Mesothelial cell of epicardium (in vitro differentiated cells): Measurements from ENCODE around the gene DEGS1. TPM values are rescaled to one million over a fixed set of nuclear protein-coding genes. Genes with fewer than 3 reads are reported as not detected.

ENCODE experiments used
- DNase-seq, 2 experiments: peaks; one replicate each; pipeline ENCODE4 v3.0.0; 2021; ENCODE audit warnings: low spot score in 2 of 2; ENCODE audit not compliant: unreplicated experiment in 2 of 2
- H3K27ac Mint-ChIP-seq: 2 replicates; pipeline ENCODE4 v1.8.0; 2021; ENCODE audit warnings: mixed read lengths
- H3K27me3 Mint-ChIP-seq: 2 replicates; pipeline ENCODE4 v1.8.0; 2021; ENCODE audit warnings: low read depth, mixed read lengths
- H3K36me3 Mint-ChIP-seq: 2 replicates; pipeline ENCODE4 v1.8.0; 2021; ENCODE audit warnings: mixed read lengths
- H3K4me1 Mint-ChIP-seq: 2 replicates; pipeline ENCODE4 v1.8.0; 2021; ENCODE audit warnings: mixed read lengths
- H3K4me3 Mint-ChIP-seq: 2 replicates; pipeline ENCODE4 v1.8.0; 2021; ENCODE audit warnings: mild to moderate bottlenecking, moderate library complexity, mixed read lengths
- H3K9me3 Mint-ChIP-seq: 2 replicates; pipeline ENCODE4 v1.8.0; 2021; ENCODE audit warnings: mixed read lengths
- CTCF ChIP-seq: fragments of 200-600 bp; sonication (generic); IDR thresholded peaks from one replicate; pipeline ENCODE4 v1.5.0; 2021; ENCODE audit warnings: antibody characterized with exemption; ENCODE audit not compliant: unreplicated experiment
- total RNA-seq: library from RNA; stranded (reverse); gene quantifications from 3 replicates; pipeline ENCODE4 v1.2.1, GENCODE V29; 2021

Gene DEGS1
- 53.9 to 55.6 TPM (median 55.4 TPM) in 3 replicates for total RNA-seq

GRCh38 chr1:224182866-224183590, at the start of gene DEGS1:
TSS of gene DEGS1 (plus strand) at chr1:224183240. CDS start at chr1:224183337, 97 bp downstream.
- H3K4me3 Mint-ChIP-seq, result peak within 1 kb of the TSS; percentile 83
- H3K27me3 Mint-ChIP-seq, result no peaks in the 10 kb centered on the region
- no peaks in the 10 kb centered on the region for H3K9me3 Mint-ChIP-seq
- H3K27ac Mint-ChIP-seq, result peak within 1 kb of the TSS; percentile 95
- TF ChIP-seq CTCF, result no peak
- peaks cover 34% of the 10 kb centered on the region for H3K4me1 Mint-ChIP-seq
- H3K36me3 Mint-ChIP-seq, result peaks cover 5% of the 10 kb centered on the region
- peak; percentile 65 to 83 for DNase-seq

GRCh38 chr1:224133741-224134299, 49.2 kb upstream of the DEGS1 start:
- Mint-ChIP-seq H3K4me3 (no peak overlapping the region), H3K27me3 (no peaks in the 10 kb centered on the region), H3K4me1 (no peaks in the 10 kb centered on the region), H3K27ac (no peak overlapping the region), H3K36me3 (peaks cover 42% of the 10 kb centered on the region), H3K9me3 (peaks cover 15% of the 10 kb centered on the region)
- no peak for TF ChIP-seq CTCF
- no peak for DNase-seq

- Mint-ChIP-seq H3K27me3 (no peaks in the 10 kb centered on the region), H3K27ac (no peak overlapping the region), H3K36me3 (peaks cover 25% of the 10 kb centered on the region), H3K4me1 (no peaks in the 10 kb centered on the region), H3K4me3 (no peak overlapping the region), H3K9me3 (no peaks in the 10 kb centered on the region)
- DNase-seq, result no peak
- no peak for TF ChIP-seq CTCF
Measured at GRCh38 chr1:224137518-224137917, 45.5 kb upstream of the DEGS1 start.

GRCh38 chr1:224138198-224138597, 44.8 kb upstream of the DEGS1 start:
- peaks cover 20% of the 10 kb centered on the region for H3K36me3 Mint-ChIP-seq
- no peak for DNase-seq
- no peak overlapping the region for H3K4me3 Mint-ChIP-seq
- no peaks in the 10 kb centered on the region for H3K27me3 Mint-ChIP-seq
- H3K4me1 Mint-ChIP-seq, result no peaks in the 10 kb centered on the region
- no peaks in the 10 kb centered on the region for H3K9me3 Mint-ChIP-seq
- no peak overlapping the region for H3K27ac Mint-ChIP-seq
- no peak for TF ChIP-seq CTCF

- H3K9me3 Mint-ChIP-seq, result no peaks in the 10 kb centered on the region
- H3K27me3 Mint-ChIP-seq, result no peaks in the 10 kb centered on the region
- peaks cover 20% of the 10 kb centered on the region for H3K36me3 Mint-ChIP-seq
- H3K4me1 Mint-ChIP-seq, result no peaks in the 10 kb centered on the region
- H3K4me3 Mint-ChIP-seq, result no peak overlapping the region
- TF ChIP-seq CTCF, result no peak
- no peak for DNase-seq
- H3K27ac Mint-ChIP-seq, result no peak overlapping the region
Measured at GRCh38 chr1:224141693-224142092, 41.3 kb upstream of the DEGS1 start.
